DOHH2 (cell line): ENCODE measurements around the gene SF1.

ENCODE experiments used
- EZH2phosphoT487 ChIP-seq: fragments of 200-600 bp; sonication (generic); IDR thresholded peaks from 2 replicates; pipeline ENCODE4 v1.6.1; 2017; ENCODE audit warnings: borderline replicate concordance, mild to moderate bottlenecking, antibody characterized with exemption, low read length, moderate library complexity, mixed read lengths
- TF ChIP-seq, protein P1 (sequence below): fragments of 200-600 bp; sonication (generic); IDR thresholded peaks from one replicate; pipeline ENCODE4 v1.5.1; 2014; ENCODE audit warnings: antibody characterized with exemption, mild to moderate bottlenecking, low read depth, low read length; ENCODE audit not compliant: poor library complexity, severe bottlenecking

DNA sequence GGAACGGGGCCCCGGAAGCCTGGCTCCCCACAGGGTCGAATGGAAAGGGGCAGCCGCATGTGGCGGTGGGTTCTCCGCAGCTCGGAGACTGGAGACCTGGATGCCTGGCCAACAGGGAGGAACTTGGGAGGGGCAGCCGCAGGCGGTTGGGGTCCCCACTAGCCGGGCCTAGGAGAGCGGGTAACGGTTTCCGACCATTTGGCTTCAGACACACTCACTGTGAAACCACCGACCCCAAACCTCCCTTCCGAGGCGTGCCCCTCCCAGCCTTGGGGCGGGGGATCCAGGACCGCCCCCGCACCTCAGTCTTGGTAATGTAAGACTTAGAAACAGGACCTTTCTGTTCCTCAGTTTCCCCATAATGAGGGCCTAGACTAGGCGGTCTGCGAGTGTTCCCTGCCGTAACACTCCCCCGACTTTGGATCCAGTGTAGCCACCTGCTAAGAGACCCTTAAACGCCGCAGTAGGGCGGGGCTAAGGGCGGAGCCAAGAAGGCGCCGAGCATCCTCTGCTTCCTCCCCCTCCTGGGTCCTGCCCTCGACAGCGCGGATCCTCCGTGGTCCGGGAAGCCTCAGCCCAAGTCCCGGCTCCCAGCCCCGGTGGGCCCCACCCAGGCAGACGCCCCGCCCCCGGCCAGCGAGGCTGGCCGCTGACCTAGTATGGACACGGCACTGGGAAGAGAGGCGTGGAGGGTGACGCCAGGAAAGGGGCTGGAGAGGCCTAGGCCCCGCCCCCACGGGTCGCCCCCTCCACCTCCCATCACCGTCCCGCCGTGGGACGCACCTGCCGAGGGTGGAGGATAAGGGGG lies 32.6 kb downstream of the SF1 start:
- TF ChIP-seq, protein P1, sequence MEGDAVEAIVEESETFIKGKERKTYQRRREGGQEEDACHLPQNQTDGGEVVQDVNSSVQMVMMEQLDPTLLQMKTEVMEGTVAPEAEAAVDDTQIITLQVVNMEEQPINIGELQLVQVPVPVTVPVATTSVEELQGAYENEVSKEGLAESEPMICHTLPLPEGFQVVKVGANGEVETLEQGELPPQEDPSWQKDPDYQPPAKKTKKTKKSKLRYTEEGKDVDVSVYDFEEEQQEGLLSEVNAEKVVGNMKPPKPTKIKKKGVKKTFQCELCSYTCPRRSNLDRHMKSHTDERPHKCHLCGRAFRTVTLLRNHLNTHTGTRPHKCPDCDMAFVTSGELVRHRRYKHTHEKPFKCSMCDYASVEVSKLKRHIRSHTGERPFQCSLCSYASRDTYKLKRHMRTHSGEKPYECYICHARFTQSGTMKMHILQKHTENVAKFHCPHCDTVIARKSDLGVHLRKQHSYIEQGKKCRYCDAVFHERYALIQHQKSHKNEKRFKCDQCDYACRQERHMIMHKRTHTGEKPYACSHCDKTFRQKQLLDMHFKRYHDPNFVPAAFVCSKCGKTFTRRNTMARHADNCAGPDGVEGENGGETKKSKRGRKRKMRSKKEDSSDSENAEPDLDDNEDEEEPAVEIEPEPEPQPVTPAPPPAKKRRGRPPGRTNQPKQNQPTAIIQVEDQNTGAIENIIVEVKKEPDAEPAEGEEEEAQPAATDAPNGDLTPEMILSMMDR, result no peak
- TF ChIP-seq EZH2phosphoT487, result no peak
